Omental fat pad (tissue), 4 donors: ENCODE measurements around the gene RALGAPA1. TPM values are rescaled to one million over a fixed set of nuclear protein-coding genes. Genes with fewer than 3 reads are reported as not detected.

Experiments
- ATAC-seq: fragments of 150-250 bp; one replicate; pipeline ENCODE4 v1.9.1; 2016; ENCODE audit warnings: mild to moderate bottlenecking, moderate library complexity; ENCODE audit not compliant: low FRiP score
- DNase-seq: peaks from one replicate; pipeline ENCODE4 v3.0.0-alpha.2; 2019; ENCODE audit warnings: low spot score
- total RNA-seq, 4 donors: library from RNA; depleted of rRNA; stranded (reverse); fragments of >200 nt; gene quantifications; one replicate each; pipeline ENCODE4 v1.1.0, GENCODE V29; 2016
- TF ChIP-seq, protein P1 (sequence below), 3 donors: fragments of 450-650 bp; IDR thresholded peaks; one replicate each; pipeline ENCODE4 v1.5.1; 2016 to 2017; ENCODE audit warnings: antibody characterized with exemption in 3 of 3, mild to moderate bottlenecking in 3 of 3, moderate library complexity in 2 of 3

The RALGAPA1 gene
- total RNA-seq, 4 donors from 2014 or later = 43.5 to 79.0 (median 54.9) TPM

DNA sequence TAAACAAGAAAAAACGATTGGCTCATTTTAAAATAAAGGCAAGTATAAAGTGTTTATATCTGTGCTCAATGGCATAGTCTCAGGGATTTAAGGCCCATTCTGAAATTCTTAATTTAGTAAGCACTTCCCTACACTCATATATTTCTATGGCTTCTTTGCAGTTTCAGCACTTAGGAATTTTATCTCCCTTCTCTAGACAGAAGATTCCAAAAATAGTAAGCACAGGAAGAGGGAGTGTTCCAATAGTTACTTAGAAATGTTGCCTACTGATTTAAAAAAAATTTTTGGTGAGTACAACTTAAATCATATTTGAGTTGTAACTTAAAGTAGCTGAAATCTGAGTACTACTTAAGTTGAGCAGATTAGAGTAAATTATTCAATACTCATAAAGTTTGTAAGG is 255.3 kb downstream of the RALGAPA1 start:
- DNase-seq = no peak
- TF ChIP-seq, protein P1, sequence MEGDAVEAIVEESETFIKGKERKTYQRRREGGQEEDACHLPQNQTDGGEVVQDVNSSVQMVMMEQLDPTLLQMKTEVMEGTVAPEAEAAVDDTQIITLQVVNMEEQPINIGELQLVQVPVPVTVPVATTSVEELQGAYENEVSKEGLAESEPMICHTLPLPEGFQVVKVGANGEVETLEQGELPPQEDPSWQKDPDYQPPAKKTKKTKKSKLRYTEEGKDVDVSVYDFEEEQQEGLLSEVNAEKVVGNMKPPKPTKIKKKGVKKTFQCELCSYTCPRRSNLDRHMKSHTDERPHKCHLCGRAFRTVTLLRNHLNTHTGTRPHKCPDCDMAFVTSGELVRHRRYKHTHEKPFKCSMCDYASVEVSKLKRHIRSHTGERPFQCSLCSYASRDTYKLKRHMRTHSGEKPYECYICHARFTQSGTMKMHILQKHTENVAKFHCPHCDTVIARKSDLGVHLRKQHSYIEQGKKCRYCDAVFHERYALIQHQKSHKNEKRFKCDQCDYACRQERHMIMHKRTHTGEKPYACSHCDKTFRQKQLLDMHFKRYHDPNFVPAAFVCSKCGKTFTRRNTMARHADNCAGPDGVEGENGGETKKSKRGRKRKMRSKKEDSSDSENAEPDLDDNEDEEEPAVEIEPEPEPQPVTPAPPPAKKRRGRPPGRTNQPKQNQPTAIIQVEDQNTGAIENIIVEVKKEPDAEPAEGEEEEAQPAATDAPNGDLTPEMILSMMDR (IDR thresholded peaks at IDR 0.05) = no peak
- no peak for ATAC-seq

DNA sequence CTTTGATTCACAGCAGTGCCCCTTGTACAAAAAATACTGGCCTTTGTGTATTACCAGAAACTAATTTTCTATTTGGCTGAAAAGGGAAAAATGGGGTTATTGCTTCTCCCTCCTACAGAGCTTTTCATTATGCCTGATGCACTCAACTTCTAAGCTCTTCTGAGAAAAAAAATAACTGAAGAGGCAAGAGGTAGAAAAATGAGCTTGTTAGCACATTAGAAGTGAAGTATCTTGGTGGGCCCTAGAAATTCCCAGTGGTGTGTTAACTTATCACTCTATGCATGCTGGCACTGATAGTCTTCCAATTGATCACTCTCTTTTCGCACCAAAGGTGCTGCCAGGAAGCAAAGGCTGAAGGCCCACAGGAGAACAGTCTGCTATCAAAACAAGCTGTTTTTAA is 258.0 kb downstream of the RALGAPA1 start:
- no peak for DNase-seq
- ATAC-seq = no peak

DNA sequence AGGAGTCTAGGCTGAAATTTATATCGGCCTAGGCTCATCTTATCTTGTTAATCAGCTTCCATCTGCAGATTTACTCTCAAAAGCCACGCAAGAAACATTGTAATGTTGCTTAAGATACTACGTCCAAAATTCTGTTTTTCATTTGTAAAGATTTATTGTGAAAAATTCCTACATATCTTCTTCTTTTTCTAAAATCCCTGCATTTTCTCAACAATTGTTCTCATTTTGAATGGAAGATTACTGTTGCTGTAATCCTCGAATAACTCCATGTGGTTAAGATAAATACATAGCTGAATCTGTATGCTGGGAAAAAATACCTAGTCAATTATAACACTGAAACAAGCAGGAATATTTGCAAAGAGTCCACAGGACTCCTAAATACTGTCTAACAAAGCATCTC is 259.5 kb downstream of the RALGAPA1 start:
- DNase-seq (no peak), ATAC-seq (no peak)
- TF ChIP-seq, protein P1 (IDR thresholded peaks at IDR 0.05) = no peak

More for the DNA sequence above, 258.0 kb downstream of the RALGAPA1 start:
- TF ChIP-seq, protein P1 (IDR thresholded peaks at IDR 0.05) = no peak

DNA sequence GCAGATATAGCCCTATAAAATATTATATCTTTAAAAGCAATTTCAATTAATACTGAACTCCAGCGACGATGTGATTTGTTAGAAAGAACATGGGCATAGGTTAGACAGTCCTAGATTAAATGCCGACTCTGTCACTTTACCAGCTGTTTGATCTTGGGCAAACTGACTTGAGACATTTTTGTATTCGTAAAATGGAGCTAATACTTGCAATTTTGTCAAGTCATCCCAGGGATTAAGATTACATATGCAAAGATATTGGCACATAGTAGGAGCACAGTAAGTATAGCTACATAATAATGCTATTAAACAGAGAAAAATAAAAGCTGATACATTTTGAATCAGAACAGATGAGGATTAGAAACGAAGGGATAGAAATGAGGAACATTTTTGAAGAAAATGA is 266.1 kb downstream of the RALGAPA1 start:
- no peak for DNase-seq
- ATAC-seq = no peak
- TF ChIP-seq, protein P1 (IDR thresholded peaks at IDR 0.05) = no peak

DNA sequence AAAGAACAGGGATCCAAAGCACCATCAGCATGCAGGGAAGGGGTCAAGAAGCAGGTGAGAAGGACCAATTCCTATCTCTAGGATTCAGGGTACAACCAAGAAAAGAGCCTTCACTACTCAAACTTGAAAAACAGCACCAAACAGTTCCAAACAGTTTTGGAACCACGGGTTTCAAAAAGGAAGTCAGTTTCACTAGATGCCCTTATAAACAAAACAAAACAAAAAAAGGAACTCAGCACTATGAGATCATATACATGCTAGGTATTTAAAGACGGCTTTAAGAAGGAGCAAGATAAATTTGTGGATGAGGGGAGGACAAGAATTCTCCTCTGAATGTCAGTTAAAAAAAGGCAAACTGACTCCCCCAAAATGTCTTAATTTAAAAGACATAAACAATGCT is 269.1 kb downstream of the RALGAPA1 start:
- DNase-seq (no peak), ATAC-seq (no peak)

DNA sequence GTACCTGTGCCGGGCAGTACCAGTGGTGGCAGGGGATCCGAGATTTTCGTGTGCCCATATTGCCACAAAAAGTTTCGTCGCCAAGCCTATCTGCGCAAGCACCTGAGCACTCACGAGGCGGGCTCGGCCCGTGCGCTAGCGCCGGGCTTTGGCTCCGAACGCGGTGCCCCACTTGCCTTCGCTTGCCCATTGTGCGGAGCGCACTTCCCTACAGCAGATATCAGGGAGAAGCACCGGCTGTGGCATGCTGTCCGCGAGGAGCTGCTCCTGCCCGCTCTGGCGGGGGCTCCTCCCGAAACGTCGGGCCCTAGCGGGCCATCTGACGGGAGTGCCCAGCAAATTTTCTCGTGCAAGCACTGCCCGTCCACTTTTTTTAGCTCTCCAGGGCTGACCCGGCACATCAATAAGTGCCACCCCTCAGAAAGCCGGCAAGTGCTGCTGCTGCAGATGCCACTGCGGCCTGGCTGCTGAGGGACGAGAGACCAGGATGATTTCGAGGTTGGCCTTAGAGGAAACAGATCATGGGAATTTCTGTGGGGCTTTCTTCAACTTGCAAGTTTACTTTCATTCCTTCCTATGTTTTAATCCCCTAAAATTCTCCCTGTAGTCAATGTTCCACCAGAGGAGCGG is 273.5 kb downstream of the RALGAPA1 start:
- TF ChIP-seq, protein P1 (IDR thresholded peaks at IDR 0.05) = no peak
- DNase-seq = no peak
- no peak for ATAC-seq

More for the DNA sequence above, 269.1 kb downstream of the RALGAPA1 start:
- TF ChIP-seq, protein P1 (IDR thresholded peaks at IDR 0.05) = no peak

DNA sequence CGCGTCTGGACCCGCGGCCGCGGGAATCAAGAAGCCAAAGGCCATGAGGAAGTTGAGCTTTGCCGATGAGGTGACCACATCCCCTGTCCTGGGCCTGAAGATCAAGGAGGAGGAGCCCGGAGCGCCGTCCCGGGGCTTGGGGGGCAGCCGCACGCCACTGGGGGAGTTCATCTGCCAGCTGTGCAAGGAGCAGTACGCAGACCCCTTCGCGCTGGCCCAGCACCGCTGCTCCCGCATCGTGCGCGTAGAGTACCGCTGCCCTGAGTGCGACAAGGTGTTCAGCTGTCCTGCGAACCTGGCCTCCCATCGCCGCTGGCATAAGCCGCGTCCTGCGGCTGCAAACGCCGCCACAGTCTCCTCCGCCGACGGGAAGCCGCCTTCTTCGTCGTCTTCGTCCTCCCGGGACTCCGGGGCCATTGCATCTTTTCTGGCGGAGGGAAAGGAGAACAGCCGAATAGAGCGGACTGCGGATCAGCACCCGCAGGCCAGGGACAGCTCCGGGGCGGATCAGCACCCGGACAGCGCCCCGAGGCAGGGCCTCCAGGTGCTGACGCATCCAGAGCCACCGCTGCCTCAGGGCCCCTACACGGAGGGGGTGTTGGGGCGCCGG is 274.1 kb downstream of the RALGAPA1 start:
- DNase-seq = no peak
- TF ChIP-seq, protein P1 (IDR thresholded peaks at IDR 0.05) = no peak
- ATAC-seq = peak; percentile 81
